AG10803 (cell line): ENCODE results near the gene GJC1.

ENCODE experiments used
- DNase-seq: peaks from one replicate; pipeline ENCODE4 v3.0.0; 2010; ENCODE audit warnings: low read depth
- H3K4me3 ChIP-seq: 2 replicates; pipeline ENCODE4 v1.5.1; 2011; ENCODE audit warnings: mild to moderate bottlenecking, low read length, control low read depth
- TF ChIP-seq, protein P1 (sequence below): conservative IDR thresholded peaks from 2 replicates; pipeline ENCODE4 v1.5.1; 2011; ENCODE audit warnings: mild to moderate bottlenecking, low read length, control low read depth, inconsistent platforms

The GJC1 gene

DNA sequence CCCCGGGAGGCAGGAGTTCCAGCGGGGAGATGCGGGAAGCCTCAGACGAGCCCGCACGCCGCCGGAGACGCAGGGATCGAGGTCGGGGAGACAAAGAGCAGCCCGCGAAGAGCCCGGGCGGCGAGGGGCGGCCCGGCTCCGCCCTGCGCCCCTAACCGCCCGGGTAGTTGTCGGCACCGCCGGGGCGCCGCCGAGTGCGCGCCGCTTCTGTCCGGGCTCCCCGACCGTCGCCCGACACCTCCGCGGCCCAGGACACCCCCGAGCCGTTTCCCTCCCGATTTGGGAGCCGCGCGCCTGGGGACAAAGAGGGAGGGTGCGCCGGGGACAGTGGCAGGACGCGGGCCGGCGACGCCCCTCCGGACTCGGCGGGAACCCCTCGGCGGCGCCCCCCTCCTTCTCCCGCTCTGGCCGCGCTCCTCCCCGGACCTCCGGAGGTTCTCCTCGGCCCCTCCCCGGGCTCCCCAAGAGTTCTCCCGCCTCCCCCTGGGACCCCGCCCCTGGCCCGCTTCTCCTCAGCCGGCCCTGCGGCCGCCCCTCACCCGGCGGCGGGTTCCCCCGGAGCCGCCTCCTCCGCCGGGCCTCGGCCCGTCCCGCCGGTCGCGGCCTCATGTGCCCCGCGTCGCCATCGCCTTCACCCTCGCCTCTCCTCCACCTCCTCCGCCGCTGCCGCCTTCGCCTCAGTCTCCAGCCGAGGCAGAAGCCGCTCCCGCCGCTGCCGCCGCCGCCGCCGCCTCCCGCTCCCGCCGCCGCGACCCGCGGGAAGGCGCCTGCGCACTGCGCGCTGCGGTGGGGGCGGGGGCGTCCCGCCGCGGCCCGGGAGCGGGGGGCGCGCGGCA, at the start of gene GJC1:
GJC1 (minus strand) TSS at position 765 of the 836 bp plus-strand sequence. CDS start 24,470 bp downstream, outside the sequence.
- peak within 1 kb of the TSS; percentile 83 for H3K4me3 ChIP-seq
- DNase-seq: peak; percentile 15
- TF ChIP-seq, protein P1, sequence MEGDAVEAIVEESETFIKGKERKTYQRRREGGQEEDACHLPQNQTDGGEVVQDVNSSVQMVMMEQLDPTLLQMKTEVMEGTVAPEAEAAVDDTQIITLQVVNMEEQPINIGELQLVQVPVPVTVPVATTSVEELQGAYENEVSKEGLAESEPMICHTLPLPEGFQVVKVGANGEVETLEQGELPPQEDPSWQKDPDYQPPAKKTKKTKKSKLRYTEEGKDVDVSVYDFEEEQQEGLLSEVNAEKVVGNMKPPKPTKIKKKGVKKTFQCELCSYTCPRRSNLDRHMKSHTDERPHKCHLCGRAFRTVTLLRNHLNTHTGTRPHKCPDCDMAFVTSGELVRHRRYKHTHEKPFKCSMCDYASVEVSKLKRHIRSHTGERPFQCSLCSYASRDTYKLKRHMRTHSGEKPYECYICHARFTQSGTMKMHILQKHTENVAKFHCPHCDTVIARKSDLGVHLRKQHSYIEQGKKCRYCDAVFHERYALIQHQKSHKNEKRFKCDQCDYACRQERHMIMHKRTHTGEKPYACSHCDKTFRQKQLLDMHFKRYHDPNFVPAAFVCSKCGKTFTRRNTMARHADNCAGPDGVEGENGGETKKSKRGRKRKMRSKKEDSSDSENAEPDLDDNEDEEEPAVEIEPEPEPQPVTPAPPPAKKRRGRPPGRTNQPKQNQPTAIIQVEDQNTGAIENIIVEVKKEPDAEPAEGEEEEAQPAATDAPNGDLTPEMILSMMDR: no peak

DNA sequence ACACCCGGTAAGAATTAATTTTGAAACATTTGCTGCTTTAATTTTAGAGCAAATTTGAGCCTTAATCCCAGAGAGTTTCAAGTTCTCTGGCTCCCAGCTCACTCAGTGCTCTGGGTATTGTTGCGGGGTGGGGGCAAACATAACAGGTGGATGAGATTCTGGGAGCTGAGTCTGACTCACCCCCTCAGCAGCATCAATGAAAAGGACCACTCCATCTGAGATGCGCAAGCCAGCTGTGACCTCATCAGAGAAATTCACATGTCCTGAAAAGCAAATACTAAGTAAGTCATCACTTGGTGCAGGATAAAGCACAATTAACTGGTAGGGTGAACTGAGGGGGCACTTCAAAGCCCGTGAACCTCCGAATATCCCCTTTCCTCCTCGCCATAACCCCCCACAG, 49.3 kb upstream of the GJC1 start:
- TF ChIP-seq, protein P1: no peak
- no peak for DNase-seq

DNA sequence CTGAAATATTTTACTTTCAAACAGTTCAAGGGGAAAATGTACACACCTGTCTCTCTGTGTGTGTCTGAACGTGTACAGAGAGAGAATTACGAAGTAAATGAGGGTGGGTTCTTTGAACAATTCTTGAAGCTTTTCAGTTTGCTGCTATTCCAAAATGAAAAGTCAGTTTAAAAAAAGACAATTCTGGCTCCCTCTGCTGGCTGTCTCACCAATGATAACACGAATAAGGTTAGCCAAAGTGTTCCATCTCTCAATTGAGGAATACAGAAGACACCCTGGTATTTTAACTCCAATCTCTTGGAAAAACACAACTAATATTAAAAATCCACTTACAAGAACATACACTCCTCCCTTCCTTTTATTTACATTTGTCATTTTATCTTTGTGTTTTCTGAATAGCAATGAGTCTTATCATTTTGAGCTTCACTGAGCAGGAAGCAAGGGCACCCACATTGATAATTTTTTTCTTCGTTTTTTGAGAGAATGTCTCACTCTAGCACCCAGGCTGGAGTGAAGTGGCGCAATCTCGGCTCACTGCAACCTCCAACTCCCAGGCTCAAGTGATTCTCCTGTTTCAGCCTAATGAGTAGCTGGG, 48.6 kb upstream of the GJC1 start:
- H3K4me3 ChIP-seq: no peak overlapping the region
- TF ChIP-seq, protein P1: peak; percentile 80
- peak; percentile 48 for DNase-seq

More for the DNA sequence above, 49.3 kb upstream of the GJC1 start:
- no peak overlapping the region for H3K4me3 ChIP-seq

DNA sequence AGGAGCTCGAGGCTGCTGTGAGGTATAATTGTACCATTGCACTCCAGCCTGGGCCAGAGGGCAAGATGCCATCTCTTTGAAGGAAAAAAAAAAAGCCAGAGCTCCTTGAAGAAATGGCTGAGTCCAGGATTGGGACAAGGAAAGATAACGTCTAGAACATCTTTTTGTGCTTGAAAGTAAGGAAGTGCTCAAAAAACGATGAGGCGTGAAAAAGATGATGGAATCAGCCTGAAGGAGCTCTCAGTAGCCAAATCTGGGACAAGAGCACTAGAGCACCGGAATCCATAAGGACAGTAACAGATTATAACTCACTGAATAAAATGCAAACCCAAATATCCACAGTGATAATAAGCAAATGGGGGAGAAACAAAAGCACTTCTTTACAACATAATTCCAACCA, 47.0 kb upstream of the GJC1 start:
- H3K4me3 ChIP-seq: no peak overlapping the region
- no peak for DNase-seq
- TF ChIP-seq, protein P1: no peak

DNA sequence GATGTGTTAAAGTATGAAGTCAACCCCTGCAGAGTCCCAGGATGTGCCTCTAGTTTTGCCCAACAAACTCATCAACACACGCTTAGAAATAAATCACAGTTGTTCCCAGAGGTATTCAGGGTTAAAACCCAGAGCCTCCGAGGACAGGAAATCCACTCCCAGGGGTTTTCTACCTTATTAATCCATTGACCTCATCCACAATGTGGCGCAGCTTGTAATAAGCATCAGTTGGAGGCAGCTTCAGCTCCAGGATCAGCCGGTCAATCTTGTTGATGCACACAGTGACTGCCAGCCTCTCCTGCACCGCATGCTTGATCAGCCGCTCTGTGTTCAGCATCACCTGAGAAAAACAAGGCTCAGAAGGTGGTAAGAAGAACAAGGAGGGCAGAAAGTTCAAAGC, 45.7 kb upstream of the GJC1 start:
- H3K4me3 ChIP-seq: no peak overlapping the region
- no peak for DNase-seq
- TF ChIP-seq, protein P1: no peak

DNA sequence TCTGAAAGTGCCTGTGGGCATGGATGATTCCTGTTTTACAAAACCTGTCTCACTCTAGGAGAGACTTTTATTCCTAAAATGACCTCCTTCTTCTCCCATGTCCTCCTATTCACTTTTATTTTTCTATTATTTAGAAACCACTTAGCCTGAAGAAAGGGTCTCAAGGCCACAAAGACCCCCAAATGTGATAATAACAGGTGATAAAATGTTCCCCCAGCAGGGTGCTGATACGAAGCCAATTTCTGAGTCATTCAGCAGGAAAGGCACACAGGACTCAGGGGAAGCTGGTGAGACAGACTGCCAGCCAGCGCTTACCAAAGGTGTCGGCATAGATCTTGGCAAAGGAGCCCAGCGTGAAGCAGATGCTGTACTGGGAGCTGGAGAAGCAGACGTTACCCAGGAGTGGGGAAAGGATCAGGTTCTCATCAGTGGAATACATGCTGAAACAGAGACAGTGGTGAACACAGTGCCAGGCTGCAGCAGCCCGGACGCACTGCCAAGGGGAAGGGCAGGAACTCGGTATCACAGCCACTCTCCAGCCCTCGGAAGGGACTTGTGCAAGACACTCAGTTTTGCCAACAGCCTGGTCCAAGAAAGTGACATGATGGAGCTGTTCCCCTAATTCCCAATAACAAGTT, 42.2 kb upstream of the GJC1 start:
- TF ChIP-seq, protein P1: no peak
- H3K4me3 ChIP-seq: no peak overlapping the region
- peak; percentile 37 for DNase-seq
